Subcutaneous preadipocyte (primary cell): ENCODE data around the gene CACNB4. TPM values are rescaled to one million over a fixed set of nuclear protein-coding genes. Genes with fewer than 3 reads are reported as not detected.

ENCODE experiments used
- small RNA-seq: library from RNA; depleted of rRNA; stranded (forward); fragments of <200 nt; gene quantifications from one replicate; pipeline ENCODE3, GENCODE V24; 2012
- total RNA-seq: library from RNA; depleted of rRNA; stranded (reverse); fragments of >200 nt; gene quantifications from 2 replicates; pipeline ENCODE4 v1.2.3, GENCODE V29; 2012

The CACNB4 gene
- total RNA-seq: 0.37 and 0.39 TPM in 2 replicates

DNA sequence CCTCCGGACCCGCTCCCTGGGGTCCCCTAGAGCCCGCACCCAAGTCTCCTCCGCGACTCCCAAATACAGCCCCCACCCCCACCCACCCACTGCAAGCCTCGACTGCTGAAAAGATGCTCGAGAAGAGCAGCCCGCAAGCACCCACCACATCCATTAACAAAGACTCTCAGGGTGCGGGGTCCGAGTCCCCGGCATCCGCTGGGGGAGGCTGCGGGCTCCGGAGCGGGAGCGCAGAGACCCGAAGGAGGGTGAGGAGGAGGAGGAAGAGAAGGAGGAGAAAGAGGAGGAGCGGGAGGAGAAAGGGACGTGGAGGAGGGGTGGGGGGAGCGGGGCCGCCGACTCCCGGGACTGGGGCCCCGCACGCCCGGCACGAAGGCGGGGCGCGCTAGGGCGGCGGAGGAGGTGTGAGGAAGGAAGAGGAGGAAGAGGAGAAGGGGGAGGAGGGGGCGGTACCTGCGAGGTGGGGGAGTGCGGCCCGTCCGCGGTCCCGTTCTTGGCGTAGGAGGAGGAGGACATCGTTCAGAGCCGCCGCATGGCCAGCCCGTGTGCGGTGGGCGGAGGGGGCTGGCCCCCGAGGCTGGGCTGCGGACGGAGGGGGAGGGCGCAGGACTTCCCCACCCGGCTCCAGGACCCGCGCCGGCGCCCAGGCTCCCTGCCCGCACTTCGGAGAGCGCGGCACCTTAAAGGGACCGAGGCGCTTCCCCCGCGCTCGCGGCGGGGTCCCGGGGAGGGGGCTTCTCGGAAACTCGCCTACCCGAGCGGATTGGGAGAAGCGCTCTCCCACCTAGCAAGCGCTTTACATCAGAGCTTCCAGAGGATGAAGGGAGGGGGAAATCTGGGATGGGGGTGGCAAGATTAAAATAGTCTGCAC, at the start of gene CACNB4:
Gene CACNB4 (minus strand): TSS at position 549 of the 871 bp plus-strand sequence.

DNA sequence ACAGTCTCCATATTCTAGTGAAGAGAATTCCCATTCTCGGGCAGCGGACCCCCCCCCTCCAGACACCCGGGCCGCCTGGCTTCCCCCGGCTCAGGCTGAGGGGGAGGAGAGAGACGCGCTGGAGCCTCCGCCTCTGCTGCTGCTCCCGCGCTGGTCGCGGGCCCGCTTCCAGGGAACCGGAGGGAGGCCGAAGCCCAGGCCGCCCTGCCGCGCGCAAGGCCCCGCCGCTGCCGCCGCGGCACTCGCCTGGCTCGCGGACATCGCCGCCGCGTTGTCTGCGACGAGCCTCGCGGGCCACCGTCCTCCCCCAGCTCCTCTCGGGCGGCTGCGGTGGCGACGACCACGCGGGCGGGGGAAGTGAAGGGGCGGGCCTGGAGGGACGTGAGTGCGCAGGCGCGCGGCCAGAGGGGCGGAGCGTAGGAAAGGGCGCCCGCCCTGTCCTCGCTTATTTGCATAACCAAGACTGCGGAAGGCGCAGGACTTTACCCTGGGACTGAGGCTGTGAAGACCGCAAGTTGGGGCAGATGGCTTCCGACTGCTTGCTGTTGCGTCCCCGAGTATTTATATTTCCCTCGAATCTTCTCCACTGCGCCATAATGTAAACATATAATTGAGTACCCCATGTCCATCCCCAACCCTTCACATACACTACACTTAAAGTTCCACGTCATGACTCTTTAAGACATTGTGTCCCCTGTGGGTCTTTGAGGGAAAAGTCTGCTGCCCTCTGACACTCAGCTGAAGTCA, 270.5 kb downstream of the CACNB4 start, which contains the start of gene ARL5A:
Gene ARL5A (minus strand): TSS at position 279 of the 747 bp plus-strand sequence. CDS start 245 bp downstream, at position 34.

Small RNAs within 50 kb of the gene (small RNA-seq; reads per million reads assigned to genes)
- gene RPL30P2: not detected

Other genes starting within 250 kb of the CACNB4 start
- 18.4 and 33.2 TPM in 2 replicates for gene STAM2, start 76.7 kb upstream of the CACNB4 start, total RNA-seq
- gene FMNL2, start 236.1 kb upstream of the CACNB4 start, total RNA-seq: 38.2 and 83.5 TPM in 2 replicates